Neural cell (in vitro differentiated cells): ENCODE data around the gene TMEM61. TPM values are rescaled to one million over a fixed set of nuclear protein-coding genes. Genes with fewer than 3 reads are reported as not detected.

Experiments used
- H2AFZ ChIP-seq: fragments of 200-600, 300-800 bp; sonication (generic), shearing (Covaris generic); 2 replicates; pipeline ENCODE4 v1.6.0; 2014; ENCODE audit warnings: low read depth, mild to moderate bottlenecking, antibody characterized with exemption, low read length, moderate library complexity
- H3F3A ChIP-seq: fragments of 200-600 bp; shearing (Covaris generic); 2 replicates; pipeline ENCODE4 v1.6.1; 2016; ENCODE audit warnings: mild to moderate bottlenecking, moderate library complexity, mixed read lengths, antibody characterized with exemption, low read length; ENCODE audit not compliant: insufficient read depth, poor library complexity, severe bottlenecking
- H3K27ac ChIP-seq: fragments of 200-600, 300-800 bp; sonication (generic), shearing (Covaris generic); 2 replicates; pipeline ENCODE4 v1.5.1; 2014; ENCODE audit warnings: mild to moderate bottlenecking, low read length, moderate library complexity
- H3K27me3 ChIP-seq: fragments of 300-800, 200-600 bp; sonication (generic), shearing (Covaris generic); 2 replicates; pipeline ENCODE4 v1.6.0; 2014; ENCODE audit warnings: mild to moderate bottlenecking, low read depth, low read length, moderate library complexity; ENCODE audit not compliant: insufficient read depth
- H3K36me3 ChIP-seq: fragments of 300-800, 200-600 bp; sonication (generic), shearing (Covaris generic); 2 replicates; pipeline ENCODE4 v1.5.1; 2014; ENCODE audit warnings: mild to moderate bottlenecking, antibody characterized with exemption, low read length, moderate library complexity; ENCODE audit not compliant: insufficient read depth
- H3K4me2 ChIP-seq: fragments of 300-800, 200-600 bp; sonication (generic), shearing (Covaris generic); 2 replicates; pipeline ENCODE4 v1.6.0; 2014; ENCODE audit warnings: mild to moderate bottlenecking, low read length
- H3K4me3 ChIP-seq: fragments of 300-800, 200-600 bp; sonication (generic), shearing (Covaris generic); 2 replicates; pipeline ENCODE4 v1.5.1; 2014; ENCODE audit warnings: mild to moderate bottlenecking, low read length, moderate library complexity
- H3K79me2 ChIP-seq: fragments of 200-600 bp; shearing (Covaris generic); replicated peaks from 2 replicates; pipeline ENCODE4 v1.6.0; 2014; ENCODE audit warnings: mild to moderate bottlenecking, low read length, moderate library complexity; ENCODE audit not compliant: insufficient read depth
- H3K9ac ChIP-seq: fragments of 300-800, 200-600 bp; sonication (generic), shearing (Covaris generic); 2 replicates; pipeline ENCODE4 v1.6.1; 2016; ENCODE audit warnings: mild to moderate bottlenecking, low read length, mixed read lengths
- H3K9me2 ChIP-seq: fragments of 200-600 bp; shearing (Covaris generic); 2 replicates; pipeline ENCODE4 v1.6.1; 2016; ENCODE audit warnings: mild to moderate bottlenecking, low read length, mixed read lengths; ENCODE audit not compliant: insufficient read depth
- H3K9me3 ChIP-seq: fragments of 200-600, 300-800 bp; sonication (generic), shearing (Covaris generic); 2 replicates; pipeline ENCODE4 v1.6.1; 2016; ENCODE audit warnings: mild to moderate bottlenecking, mixed run types, low read length, moderate library complexity, mixed read lengths
- H4K20me1 ChIP-seq: fragments of 200-600 bp; shearing (Covaris generic); 2 replicates; pipeline ENCODE4 v1.6.1; 2016; ENCODE audit warnings: mild to moderate bottlenecking, mixed run types; ENCODE audit not compliant: insufficient read depth
- EP300 ChIP-seq: fragments of 450-650 bp; conservative IDR thresholded peaks from 2 replicates; pipeline ENCODE4 v1.6.1; 2014; ENCODE audit warnings: antibody characterized with exemption, mild to moderate bottlenecking, moderate library complexity; ENCODE audit not compliant: poor library complexity, severe bottlenecking
- EZH2 ChIP-seq: fragments of 200-600, 300-800 bp; shearing (Covaris generic), sonication (generic); IDR thresholded peaks from 2 replicates; pipeline ENCODE4 v1.6.1; 2014; ENCODE audit warnings: antibody characterized with exemption, low read length, borderline replicate concordance, mild to moderate bottlenecking; ENCODE audit not compliant: insufficient read depth, poor library complexity, severe bottlenecking
- MXI1 ChIP-seq: fragments of 450-650 bp; conservative IDR thresholded peaks from 2 replicates; pipeline ENCODE4 v1.6.1; 2014; ENCODE audit warnings: antibody characterized with exemption, mild to moderate bottlenecking; ENCODE audit not compliant: poor library complexity, severe bottlenecking
- POLR2AphosphoS5 ChIP-seq: IDR thresholded peaks from 2 replicates; pipeline ENCODE4 v1.6.1; 2012
- RAD21 ChIP-seq: fragments of 450-650 bp; conservative IDR thresholded peaks from 2 replicates; pipeline ENCODE4 v1.6.1; 2014; ENCODE audit warnings: antibody characterized with exemption, mild to moderate bottlenecking, moderate library complexity
- SMC3 ChIP-seq: fragments of 450-650 bp; conservative IDR thresholded peaks from 2 replicates; pipeline ENCODE4 v1.6.1; 2014; ENCODE audit warnings: antibody characterized with exemption, mild to moderate bottlenecking, moderate library complexity; ENCODE audit not compliant: poor library complexity
- TAF1 ChIP-seq: IDR thresholded peaks from 2 replicates; pipeline ENCODE4 v1.6.1; 2012; ENCODE audit warnings: low read depth
- polyA plus RNA-seq: library from polyadenylated mRNA; depleted of rRNA; stranded (reverse); fragments of >200 nt; gene quantifications from 2 replicates; pipeline ENCODE4 v1.2.3, GENCODE V29; 2014
- TF ChIP-seq, protein P1 (sequence below): fragments of 450-650 bp; IDR thresholded peaks from 2 replicates; pipeline ENCODE4 v1.5.1; 2014; ENCODE audit warnings: antibody characterized with exemption, mild to moderate bottlenecking, moderate library complexity; ENCODE audit not compliant: poor library complexity, severe bottlenecking
- TF ChIP-seq, protein P2 (sequence below): IDR thresholded peaks from 2 replicates; pipeline ENCODE4 v1.6.1; 2012; ENCODE audit warnings: borderline replicate concordance

TMEM61 gene
- polyA plus RNA-seq, 1 donor from 2014 or later: not detected

DNA sequence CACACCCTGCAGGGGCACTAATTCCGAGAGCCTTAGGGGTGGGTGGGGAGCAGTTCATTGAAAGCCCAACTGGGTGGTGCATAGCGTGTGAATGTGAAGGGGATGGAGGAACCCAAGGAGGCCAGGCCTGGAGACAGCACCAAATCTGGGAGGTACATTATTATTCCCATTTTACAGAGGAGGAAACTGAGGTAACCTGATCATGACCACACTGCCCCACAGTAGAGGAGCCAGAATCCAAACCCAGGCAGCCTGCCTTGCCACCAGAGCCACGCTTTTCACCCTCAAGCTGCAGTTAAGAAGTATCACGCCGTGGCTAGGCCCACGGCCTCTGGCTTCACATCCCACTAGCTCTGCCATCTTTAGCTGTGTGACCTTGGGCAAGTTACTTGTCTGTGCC, 17.7 kb downstream of the TMEM61 start:
- Histone ChIP-seq H3K9me2 (no peaks in the 10 kb centered on the region), H3K9me3 (peaks cover 2% of the 10 kb centered on the region), H3K9ac (no peak overlapping the region), H3K79me2 (no peaks in the 10 kb centered on the region), H3K4me2 (no peak overlapping the region), H3K36me3 (no peaks in the 10 kb centered on the region), H2AFZ (no peak overlapping the region), H4K20me1 (no peaks in the 10 kb centered on the region), H3K27me3 (peaks cover 34% of the 10 kb centered on the region), H3K27ac (no peak overlapping the region), H3F3A (no peaks in the 10 kb centered on the region), H3K4me3 (no peak overlapping the region)
- TF ChIP-seq MXI1: no peak
- TF ChIP-seq, protein P1, sequence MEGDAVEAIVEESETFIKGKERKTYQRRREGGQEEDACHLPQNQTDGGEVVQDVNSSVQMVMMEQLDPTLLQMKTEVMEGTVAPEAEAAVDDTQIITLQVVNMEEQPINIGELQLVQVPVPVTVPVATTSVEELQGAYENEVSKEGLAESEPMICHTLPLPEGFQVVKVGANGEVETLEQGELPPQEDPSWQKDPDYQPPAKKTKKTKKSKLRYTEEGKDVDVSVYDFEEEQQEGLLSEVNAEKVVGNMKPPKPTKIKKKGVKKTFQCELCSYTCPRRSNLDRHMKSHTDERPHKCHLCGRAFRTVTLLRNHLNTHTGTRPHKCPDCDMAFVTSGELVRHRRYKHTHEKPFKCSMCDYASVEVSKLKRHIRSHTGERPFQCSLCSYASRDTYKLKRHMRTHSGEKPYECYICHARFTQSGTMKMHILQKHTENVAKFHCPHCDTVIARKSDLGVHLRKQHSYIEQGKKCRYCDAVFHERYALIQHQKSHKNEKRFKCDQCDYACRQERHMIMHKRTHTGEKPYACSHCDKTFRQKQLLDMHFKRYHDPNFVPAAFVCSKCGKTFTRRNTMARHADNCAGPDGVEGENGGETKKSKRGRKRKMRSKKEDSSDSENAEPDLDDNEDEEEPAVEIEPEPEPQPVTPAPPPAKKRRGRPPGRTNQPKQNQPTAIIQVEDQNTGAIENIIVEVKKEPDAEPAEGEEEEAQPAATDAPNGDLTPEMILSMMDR: no peak
- TF ChIP-seq EZH2: no peak
- TF ChIP-seq POLR2AphosphoS5: no peak
- TF ChIP-seq SMC3: no peak
- no peak for TF ChIP-seq RAD21
- TF ChIP-seq TAF1: no peak
- TF ChIP-seq, protein P2, sequence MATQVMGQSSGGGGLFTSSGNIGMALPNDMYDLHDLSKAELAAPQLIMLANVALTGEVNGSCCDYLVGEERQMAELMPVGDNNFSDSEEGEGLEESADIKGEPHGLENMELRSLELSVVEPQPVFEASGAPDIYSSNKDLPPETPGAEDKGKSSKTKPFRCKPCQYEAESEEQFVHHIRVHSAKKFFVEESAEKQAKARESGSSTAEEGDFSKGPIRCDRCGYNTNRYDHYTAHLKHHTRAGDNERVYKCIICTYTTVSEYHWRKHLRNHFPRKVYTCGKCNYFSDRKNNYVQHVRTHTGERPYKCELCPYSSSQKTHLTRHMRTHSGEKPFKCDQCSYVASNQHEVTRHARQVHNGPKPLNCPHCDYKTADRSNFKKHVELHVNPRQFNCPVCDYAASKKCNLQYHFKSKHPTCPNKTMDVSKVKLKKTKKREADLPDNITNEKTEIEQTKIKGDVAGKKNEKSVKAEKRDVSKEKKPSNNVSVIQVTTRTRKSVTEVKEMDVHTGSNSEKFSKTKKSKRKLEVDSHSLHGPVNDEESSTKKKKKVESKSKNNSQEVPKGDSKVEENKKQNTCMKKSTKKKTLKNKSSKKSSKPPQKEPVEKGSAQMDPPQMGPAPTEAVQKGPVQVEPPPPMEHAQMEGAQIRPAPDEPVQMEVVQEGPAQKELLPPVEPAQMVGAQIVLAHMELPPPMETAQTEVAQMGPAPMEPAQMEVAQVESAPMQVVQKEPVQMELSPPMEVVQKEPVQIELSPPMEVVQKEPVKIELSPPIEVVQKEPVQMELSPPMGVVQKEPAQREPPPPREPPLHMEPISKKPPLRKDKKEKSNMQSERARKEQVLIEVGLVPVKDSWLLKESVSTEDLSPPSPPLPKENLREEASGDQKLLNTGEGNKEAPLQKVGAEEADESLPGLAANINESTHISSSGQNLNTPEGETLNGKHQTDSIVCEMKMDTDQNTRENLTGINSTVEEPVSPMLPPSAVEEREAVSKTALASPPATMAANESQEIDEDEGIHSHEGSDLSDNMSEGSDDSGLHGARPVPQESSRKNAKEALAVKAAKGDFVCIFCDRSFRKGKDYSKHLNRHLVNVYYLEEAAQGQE: no peak
- no peak for TF ChIP-seq EP300

DNA sequence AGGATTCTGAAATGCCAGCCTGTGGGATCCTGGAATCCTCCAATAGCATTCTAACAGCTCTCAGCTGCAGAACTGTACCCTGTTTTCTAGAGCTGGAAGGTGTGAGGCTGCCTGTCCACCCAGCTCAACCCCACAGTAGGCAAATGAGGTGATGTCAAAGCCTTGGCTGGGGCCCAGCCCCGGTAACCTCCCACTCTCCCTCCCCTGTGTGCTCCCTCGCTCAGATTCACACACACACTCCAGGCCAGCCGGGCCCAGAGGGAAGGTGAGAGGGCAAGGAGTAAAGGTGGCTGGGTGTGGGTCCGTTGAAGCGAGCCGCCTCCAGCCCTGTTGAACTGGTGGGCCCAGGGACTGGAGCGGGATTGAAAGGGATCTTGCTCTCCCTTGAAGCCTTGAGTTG, 18.2 kb downstream of the TMEM61 start, which contains the start of gene BSND:
TSS of gene BSND (plus strand) at position 257 of the 400 bp plus-strand sequence. CDS start 254 bp downstream, outside the sequence.
- no peak within 1 kb of the TSS for H3K4me2 ChIP-seq
- H3K27me3 ChIP-seq: peaks cover 34% of the 10 kb centered on the region
- no peaks in the 10 kb centered on the region for H3K9me2 ChIP-seq
- H3K27ac ChIP-seq: no peak within 1 kb of the TSS
- no peak within 1 kb of the TSS for H3K4me3 ChIP-seq
- TF ChIP-seq RAD21 (no peak), EP300 (no peak), SMC3 (no peak), MXI1 (no peak), EZH2 (no peak), TAF1 (no peak), POLR2AphosphoS5 (no peak)
- TF ChIP-seq, protein P1: no peak
- TF ChIP-seq, protein P2: no peak
- H3K9me3 ChIP-seq: peaks cover 2% of the 10 kb centered on the region
- no peak within 1 kb of the TSS for H3K9ac ChIP-seq
- H3K79me2 ChIP-seq: no peaks in the 10 kb centered on the region
- no peak within 1 kb of the TSS for H2AFZ ChIP-seq
- H4K20me1 ChIP-seq: no peaks in the 10 kb centered on the region
- no peaks in the 10 kb centered on the region for H3K36me3 ChIP-seq
- no peaks in the 10 kb centered on the region for H3F3A ChIP-seq
